Measurements from ENCODE around the gene TMC6. TPM values are rescaled to one million over a fixed set of nuclear protein-coding genes. Genes with fewer than 3 reads are reported as not detected.

The TMC6 gene, protein sequence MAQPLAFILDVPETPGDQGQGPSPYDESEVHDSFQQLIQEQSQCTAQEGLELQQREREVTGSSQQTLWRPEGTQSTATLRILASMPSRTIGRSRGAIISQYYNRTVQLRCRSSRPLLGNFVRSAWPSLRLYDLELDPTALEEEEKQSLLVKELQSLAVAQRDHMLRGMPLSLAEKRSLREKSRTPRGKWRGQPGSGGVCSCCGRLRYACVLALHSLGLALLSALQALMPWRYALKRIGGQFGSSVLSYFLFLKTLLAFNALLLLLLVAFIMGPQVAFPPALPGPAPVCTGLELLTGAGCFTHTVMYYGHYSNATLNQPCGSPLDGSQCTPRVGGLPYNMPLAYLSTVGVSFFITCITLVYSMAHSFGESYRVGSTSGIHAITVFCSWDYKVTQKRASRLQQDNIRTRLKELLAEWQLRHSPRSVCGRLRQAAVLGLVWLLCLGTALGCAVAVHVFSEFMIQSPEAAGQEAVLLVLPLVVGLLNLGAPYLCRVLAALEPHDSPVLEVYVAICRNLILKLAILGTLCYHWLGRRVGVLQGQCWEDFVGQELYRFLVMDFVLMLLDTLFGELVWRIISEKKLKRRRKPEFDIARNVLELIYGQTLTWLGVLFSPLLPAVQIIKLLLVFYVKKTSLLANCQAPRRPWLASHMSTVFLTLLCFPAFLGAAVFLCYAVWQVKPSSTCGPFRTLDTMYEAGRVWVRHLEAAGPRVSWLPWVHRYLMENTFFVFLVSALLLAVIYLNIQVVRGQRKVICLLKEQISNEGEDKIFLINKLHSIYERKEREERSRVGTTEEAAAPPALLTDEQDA
- total RNA-seq = 34.8 and 82.6 TPM in 2 replicates

DNA sequence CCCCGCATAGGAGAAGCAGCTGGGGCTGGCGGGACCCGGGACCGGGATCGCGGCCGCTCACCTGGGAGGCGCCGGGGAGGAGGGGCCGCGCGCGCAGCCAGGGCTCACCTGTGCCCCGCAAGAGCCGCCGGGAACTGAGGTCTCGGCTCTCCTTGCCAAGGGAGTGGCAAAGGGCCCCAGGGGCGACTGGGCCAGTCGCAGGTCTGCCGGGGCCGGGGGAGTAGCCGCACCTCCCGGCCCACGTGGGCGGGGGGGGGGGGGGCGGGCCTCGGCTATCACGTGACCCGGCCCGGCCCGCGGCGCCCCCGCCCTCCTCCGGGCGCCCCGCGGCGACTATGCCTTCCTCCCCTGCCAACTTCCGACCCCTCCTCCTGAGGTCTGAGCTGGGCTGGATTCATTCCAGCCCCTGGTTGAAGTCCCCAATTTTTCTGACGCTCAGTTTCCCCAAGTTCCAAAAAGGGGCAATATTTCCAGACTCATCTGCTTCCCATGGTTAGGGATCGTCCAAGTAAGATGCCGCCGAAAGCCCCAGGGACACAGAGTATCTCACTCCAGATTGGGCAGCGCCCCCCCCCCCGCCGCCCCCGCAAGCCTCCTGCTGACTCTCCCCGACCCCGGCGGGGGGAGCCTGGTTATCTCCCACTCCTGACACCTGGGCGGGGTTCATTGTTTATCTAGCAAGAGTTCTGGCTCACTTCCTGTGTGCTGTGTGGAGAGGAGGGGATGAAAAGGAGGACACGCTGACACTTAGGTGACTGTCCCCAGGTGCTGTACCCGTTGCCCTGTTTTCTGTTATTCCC is at the start of gene TMC6:
TSS of gene TMC6 (minus strand) at position 205 of the 800 bp plus-strand sequence. CDS start 1,923 bp downstream, outside the sequence.

DNA sequence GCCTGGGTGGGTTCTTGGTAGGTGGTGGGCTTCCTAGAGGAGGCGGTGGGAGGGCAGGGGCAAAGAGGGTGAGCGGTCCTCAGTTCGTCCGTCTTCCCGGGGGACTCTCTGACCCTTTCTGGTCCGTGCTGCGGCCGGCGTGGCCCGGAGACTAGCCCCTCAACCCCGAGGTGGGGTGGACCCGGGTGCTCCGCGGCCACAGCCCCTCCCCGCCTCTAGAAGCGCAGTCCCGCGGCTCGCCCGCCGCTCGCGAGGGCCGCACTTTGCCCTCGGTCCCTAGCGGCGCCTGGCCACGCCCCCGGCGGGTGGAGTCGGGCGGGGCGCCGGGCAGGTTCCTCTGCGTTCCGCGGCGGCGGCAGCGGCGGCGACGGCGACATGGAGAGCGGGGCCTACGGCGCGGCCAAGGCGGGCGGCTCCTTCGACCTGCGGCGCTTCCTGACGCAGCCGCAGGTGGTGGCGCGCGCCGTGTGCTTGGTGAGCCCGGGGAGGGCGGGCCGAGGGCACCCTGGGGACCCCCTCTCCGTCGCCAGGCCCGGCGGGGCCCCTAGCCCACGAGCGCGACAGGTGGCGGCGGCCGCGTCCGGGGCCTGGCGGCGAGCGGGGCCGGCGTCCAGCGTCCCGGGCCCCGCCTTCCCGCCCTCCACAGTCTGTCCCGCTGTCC is 39.8 kb upstream of the TMC6 start, which contains the start of gene SYNGR2:
TSS of gene SYNGR2 (plus strand) at position 340 of the 661 bp plus-strand sequence. CDS start at position 376, 36 bp downstream.

GRCh38 chr17:78130437-78131101 is 2.0 kb upstream of the TMC6 start, which contains the start of gene TMC8:
Gene TMC8, plus strand, starts transcription at chr17:78130771. Its CDS starts 818 bp downstream, at chr17:78131589.

Other genes starting within 250 kb of the TMC6 start
- 0.87 and 1.5 TPM in 2 replicates for gene TNRC6C, start 170.1 kb downstream of the TMC6 start, total RNA-seq
- gene TMC8, start 2.0 kb upstream of the TMC6 start, total RNA-seq = 0.08 TPM in 1 of 2 replicates, not detected in the other
- not detected in 2 replicates for gene C17orf99, start 17.6 kb upstream of the TMC6 start, total RNA-seq
- gene SYNGR2, start 39.8 kb upstream of the TMC6 start, total RNA-seq = 35.1 and 52.7 TPM in 2 replicates
- 56.5 and 150 TPM in 2 replicates for gene TK1, start 58.3 kb upstream of the TMC6 start, total RNA-seq
- 18.4 and 43.5 TPM in 2 replicates for gene AFMID, start 58.6 kb upstream of the TMC6 start, total RNA-seq
- 25.3 and 69.2 TPM in 2 replicates for gene BIRC5, start 85.5 kb upstream of the TMC6 start, total RNA-seq
- gene TMEM235, start 102.9 kb upstream of the TMC6 start, total RNA-seq = not detected in 2 replicates
- 16.9 and 18.4 TPM in 2 replicates for gene SOCS3, start 231.3 kb upstream of the TMC6 start, total RNA-seq
- gene PGS1, start 249.9 kb upstream of the TMC6 start, total RNA-seq = 21.0 and 23.8 TPM in 2 replicates

Data from hair follicular keratinocyte (primary cell).